Ovary (tissue), 10 donors: ENCODE results near the gene ARFIP1. TPM values are rescaled to one million over a fixed set of nuclear protein-coding genes. Genes with fewer than 3 reads are reported as not detected.

Source experiments
- DNase-seq, 5 donors: peaks; one replicate each; pipeline ENCODE4 v3.0.0-alpha.2; 2019 to 2020
- H3K27ac ChIP-seq, 2 donors: fragments of 200-600 bp; one replicate each; pipeline versions ENCODE4 v1.5.1 to v1.8.0; 2019 to 2022
- H3K27me3 ChIP-seq: fragments of 200-600 bp; one replicate; pipeline ENCODE4 v1.8.0; 2022
- H3K36me3 ChIP-seq: fragments of 200-600 bp; sonication (generic); one replicate; pipeline ENCODE4 v1.5.1; 2019
- H3K4me1 ChIP-seq: one replicate; pipeline ENCODE4 v1.8.1; 2013; ENCODE audit warnings: mild to moderate bottlenecking, moderate library complexity; ENCODE audit not compliant: insufficient read depth
- H3K4me3 ChIP-seq: fragments of 200-600 bp; sonication (generic); one replicate; pipeline ENCODE4 v1.5.1; 2017
- H3K9me3 ChIP-seq, 2 donors: fragments of 200-600 bp in 1 of 2; sonication (generic) in 1 of 2; one replicate each; pipeline versions ENCODE4 v1.5.1 to v1.8.1; 2013 to 2019; ENCODE audit warnings: mild to moderate bottlenecking in 1 of 2, moderate library complexity in 1 of 2
- CTCF ChIP-seq, 3 donors: fragments of 450-650 bp in 2 of 3; fragments of 200-600 bp in 1 of 3; IDR thresholded peaks; one replicate each; pipeline versions ENCODE4 v1.5.1 to v1.8.0; 2016 to 2022; ENCODE audit warnings: antibody characterized with exemption in 3 of 3, mild to moderate bottlenecking in 1 of 3
- EP300 ChIP-seq: sonication (generic); formaldehyde crosslinking; IDR thresholded peaks from one replicate; pipeline ENCODE4 v1.6.1; 2017; ENCODE audit warnings: antibody characterized with exemption
- POLR2A ChIP-seq: fragments of 450-650 bp; IDR thresholded peaks from one replicate; pipeline ENCODE4 v1.6.1; 2017; ENCODE audit warnings: antibody characterized with exemption, mild to moderate bottlenecking, moderate library complexity
- WGBS, 3 donors: extraction: QIAGEN DNeasy Blood & Tissue Kit in 1 of 3; methylation state at CpG; one replicate each; pipeline versions ENCODE4 v1.1.5 to v1.1.7; 2013 to 2017; 5-methylcytosine and 5-hydroxymethylcytosine counted together
- intact Hi-C, 4 donors: fragments of 100-400 bp; cut with DNase I; formaldehyde crosslinking; loops; one replicate each; pipeline versions ENCODE4 v1.11.0 to v1.15.1; 2022 to 2023
- long read RNA-seq, 3 donors: library from polyadenylated mRNA in 2 of 3; unstranded in 2 of 3; transcript quantifications; one replicate each; pipeline ENCODE4 v2.0.0 and lab custom pipeline, GENCODE V29; 2021 to 2026
- polyA plus RNA-seq, 2 donors: library from polyadenylated mRNA; stranded (reverse); fragments of 200-250 nt in 1 of 2; fragments of 350-450 nt in 1 of 2; fragmentation: Illumina TruSeq in 1 of 2; extraction: RNeasy Lipid Tissue Mini Kit (QIAGEN cat#74804) in 1 of 2; gene quantifications; one replicate each; pipeline ENCODE4 v1.2.3, GENCODE V29; 2013 to 2014
- total RNA-seq, 7 donors: library from RNA; depleted of rRNA in 2 of 7; stranded (reverse); fragments of >200 nt in 2 of 7; fragmentation: NEBNext Ultra II Directional in 3 of 7; extraction: Animal tissue kit (Norgen Biotek cat#: 25700) in 3 of 7; gene quantifications; one replicate each; pipeline versions ENCODE4 v1.1.0 to v1.2.4, GENCODE V29; 2016 to 2023
- donor health status: DM: no; HTN: no; CAD: no; lungs with moderate emphysema.
- donor health status: DM: no; HTN: no; CAD: no.
- donor health status: Bipolar disorder and iron deficiency.
- donor health status: DM: yes; HTN: yes; CAD: no.
- donor health status: DM: no; HTN: no; CAD: no.
- donor health status: DM: yes; HTN: yes; CAD: no.

Gene ARFIP1, protein sequence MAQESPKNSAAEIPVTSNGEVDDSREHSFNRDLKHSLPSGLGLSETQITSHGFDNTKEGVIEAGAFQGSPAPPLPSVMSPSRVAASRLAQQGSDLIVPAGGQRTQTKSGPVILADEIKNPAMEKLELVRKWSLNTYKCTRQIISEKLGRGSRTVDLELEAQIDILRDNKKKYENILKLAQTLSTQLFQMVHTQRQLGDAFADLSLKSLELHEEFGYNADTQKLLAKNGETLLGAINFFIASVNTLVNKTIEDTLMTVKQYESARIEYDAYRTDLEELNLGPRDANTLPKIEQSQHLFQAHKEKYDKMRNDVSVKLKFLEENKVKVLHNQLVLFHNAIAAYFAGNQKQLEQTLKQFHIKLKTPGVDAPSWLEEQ
- total RNA-seq (10 to 100 TPM; 21.8 to 47.4 (median 31.4) TPM), polyA plus RNA-seq (10 to 100 TPM; 15.6 to 18.7 TPM)
- long read RNA-seq, donor 1, transcript ARFIP1-201 (9 exons, 3,111 nt), result major isoform, 12 of 41 reads
- long read RNA-seq, donor 1, transcript ARFIP1-202 (8 exons, 1,302 nt), result minor isoform, 7 of 41 reads
- long read RNA-seq, donor 1, transcript ARFIP1-205 (9 exons, 3,424 nt), result minor isoform, 7 of 41 reads
- long read RNA-seq, donor 1, partial matches to known transcripts, result 7 of 41 reads
- long read RNA-seq, donor 1, other reads (novel, unspliced or antisense), result 7 of 41 reads
- long read RNA-seq, donor 2, partial matches to known transcripts, result 30 of 41 reads
- long read RNA-seq, donor 2, other reads (novel, unspliced or antisense), result 0 of 41 reads
- long read RNA-seq, donor 3, transcript ARFIP1-205 (9 exons, 3,424 nt), result minor isoform, 8 of 58 reads
- long read RNA-seq, donor 3, transcript ARFIP1-201 (9 exons, 3,111 nt), result major isoform, 22 of 58 reads
- long read RNA-seq, donor 3, transcript ARFIP1-202 (8 exons, 1,302 nt), result minor isoform, 13 of 58 reads
- long read RNA-seq, donor 3, transcript ARFIP1-203 (8 exons, 1,601 nt), result minor isoform, 5 of 58 reads
- long read RNA-seq, donor 3, partial matches to known transcripts, result 3 of 58 reads
- long read RNA-seq, donor 3, other reads (novel, unspliced or antisense), result 7 of 58 reads

GRCh38 chr4:152779513-152780266, at the start of gene ARFIP1, which contains the start of gene TIGD4:
TSS of gene ARFIP1 (plus strand) at chr4:152779954. CDS start at chr4:152829634, 49,680 bp downstream.
TSS of gene TIGD4 (minus strand) at chr4:152779730. CDS start at chr4:152771004, 8,726 bp downstream.
- DNase-seq, result peak; percentile 98 to 99 (median 98)
- WGBS, 3 donors, result 0 to 1% (median 0%) methylated on average over 44 to 55 of the region's 55 CpGs
- TF ChIP-seq EP300 (peak; percentile 23), CTCF (IDR thresholded peaks at IDR 0.05) (peak in 1 of 3 donors; percentile 12), POLR2A (peak; percentile 23)
- intact Hi-C loops, result no loop called here
- Histone ChIP-seq H3K4me1 (peaks cover 4% of the 10 kb centered on the region), H3K27ac (peak within 1 kb of the TSS; percentile 70 to 81), H3K36me3 (no peaks in the 10 kb centered on the region), H3K4me3 (peak within 1 kb of the TSS; percentile 74), H3K27me3 (no peaks in the 10 kb centered on the region), H3K9me3 (no peaks in the 10 kb centered on the region)

DNA sequence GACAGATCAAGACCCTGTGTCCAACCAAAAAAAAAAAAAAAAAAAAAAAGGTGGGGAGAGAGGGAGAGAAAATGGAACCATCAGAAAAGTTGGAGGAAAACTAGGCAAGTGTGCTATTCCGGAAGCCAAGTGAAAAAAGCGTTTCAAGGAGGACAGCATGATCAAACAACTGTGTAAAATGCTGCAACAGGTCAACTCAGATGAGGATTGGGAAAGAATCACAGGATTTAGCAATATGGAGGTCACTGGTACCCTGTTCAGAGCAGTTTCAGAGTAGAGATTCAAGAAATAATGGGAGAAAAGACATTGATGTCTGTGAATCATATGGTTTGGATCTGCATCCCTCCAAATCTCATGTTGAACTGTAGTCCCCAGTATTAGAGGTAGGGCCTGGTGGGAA, 47.8 kb upstream of the ARFIP1 start:
- intact Hi-C loops, result no loop called here
- no peaks in the 10 kb centered on the region for H3K27me3 ChIP-seq
- TF ChIP-seq CTCF (IDR thresholded peaks at IDR 0.05) (no peak), POLR2A (no peak)
- no peaks in the 10 kb centered on the region for H3K9me3 ChIP-seq
- no peaks in the 10 kb centered on the region for H3K4me1 ChIP-seq
- no peak overlapping the region for H3K4me3 ChIP-seq
- 89 to 92% (median 91%) methylated on average over 2 of the region's 2 CpGs for WGBS, 3 donors
- no peaks in the 10 kb centered on the region for H3K36me3 ChIP-seq
- no peak for DNase-seq
- no peak overlapping the region for H3K27ac ChIP-seq

- no peak for DNase-seq
- Histone ChIP-seq H3K36me3 (no peaks in the 10 kb centered on the region), H3K27ac (no peak overlapping the region), H3K4me1 (no peaks in the 10 kb centered on the region), H3K27me3 (no peaks in the 10 kb centered on the region), H3K4me3 (no peak overlapping the region), H3K9me3 (no peaks in the 10 kb centered on the region)
- intact Hi-C loops, result no loop called here
- WGBS, 3 donors, result 70 to 77% (median 73%) methylated on average over 5 of the region's 5 CpGs
- no peak for TF ChIP-seq CTCF (IDR thresholded peaks at IDR 0.05)
- TF ChIP-seq EP300, result no peak
- TF ChIP-seq POLR2A, result no peak
These were observed 45.6 kb upstream of the ARFIP1 start for GRCh38 chr4:152734015-152734698.
